A673 (cell line): Measurements from ENCODE around the gene KRTAP10-5. TPM values are rescaled to one million over a fixed set of nuclear protein-coding genes. Genes with fewer than 3 reads are reported as not detected.

ENCODE experiments used
- BruUV-seq: library from RNA; stranded (reverse); fragments of 400-500 nt; replicated peaks from 2 replicates; lab custom pipeline; 2021; lab: Mats Ljungman, UMichigan
- CTCF ChIA-PET: fragments of 300-600 bp; sonication (Branson Sonifier 250); formaldehyde crosslinking; loops from one replicate; lab custom pipeline; 2022; ENCODE audit warnings: antibody characterized with exemption; lab: Charles Lee
- POLR2A ChIA-PET: fragments of 300-600 bp; sonication (Branson Sonifier 250); formaldehyde crosslinking; loops from one replicate; lab custom pipeline; 2022; ENCODE audit warnings: antibody characterized with exemption; ENCODE audit not compliant: low non-redundant PET; lab: Charles Lee
- DNase-seq: peaks from one replicate; pipeline ENCODE4 v3.0.0-alpha.2; 2015; ENCODE audit warnings: low spot score
- H3K27ac ChIP-seq: fragments of 200-600 bp; sonication (generic); 2 replicates; pipeline ENCODE4 v1.5.1; 2016; ENCODE audit warnings: mixed run types, low read depth, mild to moderate bottlenecking, mixed read lengths, antibody characterized with exemption, low read length; ENCODE audit not compliant: poor library complexity, severe bottlenecking
- H3K27me3 ChIP-seq: fragments of 200-600 bp; sonication (generic); replicated peaks from 2 replicates; pipeline ENCODE4 v1.6.1; 2017; ENCODE audit warnings: mixed run types, low read depth, mild to moderate bottlenecking, mixed read lengths, antibody characterized with exemption, low read length; ENCODE audit not compliant: insufficient read depth, poor library complexity
- H3K36me3 ChIP-seq: fragments of 200-600 bp; sonication (generic); 2 replicates; pipeline ENCODE4 v1.6.1; 2016; ENCODE audit warnings: mixed run types, mild to moderate bottlenecking, mixed read lengths, antibody characterized with exemption, low read length; ENCODE audit not compliant: insufficient read depth, poor library complexity, severe bottlenecking
- H3K4me1 ChIP-seq: fragments of 200-600 bp; sonication (generic); 2 replicates; pipeline ENCODE4 v1.6.1; 2017; ENCODE audit warnings: mixed run types, mild to moderate bottlenecking, mixed read lengths, antibody characterized with exemption, low read length; ENCODE audit not compliant: insufficient read depth, poor library complexity, severe bottlenecking
- H3K4me3 ChIP-seq: fragments of 200-600 bp; sonication (generic); 2 replicates; pipeline ENCODE4 v1.5.1; 2016; ENCODE audit warnings: low read depth, mixed run types, mild to moderate bottlenecking, mixed read lengths, low read length; ENCODE audit not compliant: poor library complexity, severe bottlenecking
- H3K9me3 ChIP-seq: fragments of 200-600 bp; sonication (generic); 2 replicates; pipeline ENCODE4 v1.6.1; 2016; ENCODE audit warnings: mixed run types, low read depth, mild to moderate bottlenecking, mixed read lengths, antibody characterized with exemption, low read length; ENCODE audit not compliant: poor library complexity, severe bottlenecking
- CTCF ChIP-seq: fragments of 300-800, 200-600 bp; sonication (generic); conservative IDR thresholded peaks from 2 replicates; pipeline ENCODE4 v1.5.1; 2017; ENCODE audit warnings: low read depth, mild to moderate bottlenecking, antibody characterized with exemption, low read length, moderate library complexity, mixed read lengths
- EZH2 ChIP-seq: fragments of 200-600 bp; sonication (generic); IDR thresholded peaks from 2 replicates; pipeline ENCODE4 v1.6.1; 2017; ENCODE audit warnings: borderline replicate concordance, low read depth, mild to moderate bottlenecking, mixed read lengths, antibody characterized with exemption, low read length; ENCODE audit not compliant: poor library complexity, severe bottlenecking
- intact Hi-C: fragments of 100-400 bp; cut with micrococcal nuclease; formaldehyde crosslinking; loops from one replicate; pipeline ENCODE4 v1.10.0; 2022; ENCODE audit not compliant: unreplicated experiment
- total RNA-seq: library from RNA; stranded (reverse); gene quantifications from 2 replicates; pipeline ENCODE4 v1.2.3, GENCODE V29; 2021

The KRTAP10-5 gene
- total RNA-seq, 1 experiment from 2014 or later = not detected

DNA sequence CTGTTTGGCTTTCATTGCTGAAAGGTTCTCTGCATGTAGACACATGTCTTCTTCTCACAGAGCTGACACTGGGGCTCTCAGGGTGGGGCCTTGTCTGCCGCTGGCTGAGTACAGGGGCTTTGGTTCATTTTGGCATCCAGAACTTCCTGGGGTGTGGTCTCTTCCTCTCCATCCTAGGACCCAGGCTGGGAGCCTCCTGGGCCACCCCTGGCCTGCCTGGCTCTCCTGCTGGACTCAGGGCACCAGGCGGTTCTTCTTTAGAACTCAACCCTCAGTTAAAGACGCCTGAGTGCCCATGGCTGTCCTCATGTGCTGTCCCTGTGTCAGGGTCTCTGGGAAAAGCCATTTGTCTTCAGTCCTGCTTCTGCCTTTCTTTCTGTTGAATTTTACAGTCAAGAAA, 5.5 kb upstream of the KRTAP10-5 start:
- no peak overlapping the region for H3K27ac ChIP-seq
- ChIA-PET CTCF (no interaction called here), POLR2A (no interaction called here)
- no peak overlapping the region for H3K4me3 ChIP-seq
- no peak for DNase-seq
- no peaks in the 10 kb centered on the region for H3K27me3 ChIP-seq
- intact Hi-C loops = no loop called here
- H3K4me1 ChIP-seq = no peaks in the 10 kb centered on the region
- TF ChIP-seq CTCF (no peak), EZH2 (no peak)
- BruUV-seq = no TSS peak
- no peaks in the 10 kb centered on the region for H3K36me3 ChIP-seq
- peaks cover 13% of the 10 kb centered on the region for H3K9me3 ChIP-seq

DNA sequence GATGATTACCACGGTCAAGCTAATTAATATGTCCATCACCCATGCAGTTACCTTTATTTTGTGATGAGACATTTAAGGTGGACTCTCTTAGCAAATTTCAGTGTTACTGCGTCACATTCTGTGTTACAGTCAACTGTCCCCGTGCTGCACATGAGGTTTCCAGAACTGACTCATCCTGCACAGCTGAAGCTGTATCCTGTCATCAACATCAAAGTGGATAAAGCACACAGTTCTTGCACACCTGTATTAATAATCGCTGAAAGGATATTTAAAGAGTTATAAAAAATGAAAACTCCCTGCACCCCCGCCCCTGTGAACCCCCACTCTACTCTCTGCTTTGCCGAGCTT, 3.4 kb upstream of the KRTAP10-5 start:
- no peak for DNase-seq
- intact Hi-C loops = no loop called here
- Histone ChIP-seq H3K4me3 (no peak overlapping the region), H3K36me3 (no peaks in the 10 kb centered on the region), H3K9me3 (peaks cover 13% of the 10 kb centered on the region), H3K27me3 (no peaks in the 10 kb centered on the region), H3K4me1 (no peaks in the 10 kb centered on the region), H3K27ac (no peak overlapping the region)
- ChIA-PET CTCF (no interaction called here), POLR2A (no interaction called here)
- no TSS peak for BruUV-seq
- TF ChIP-seq CTCF = no peak
- TF ChIP-seq EZH2 = no peak

DNA sequence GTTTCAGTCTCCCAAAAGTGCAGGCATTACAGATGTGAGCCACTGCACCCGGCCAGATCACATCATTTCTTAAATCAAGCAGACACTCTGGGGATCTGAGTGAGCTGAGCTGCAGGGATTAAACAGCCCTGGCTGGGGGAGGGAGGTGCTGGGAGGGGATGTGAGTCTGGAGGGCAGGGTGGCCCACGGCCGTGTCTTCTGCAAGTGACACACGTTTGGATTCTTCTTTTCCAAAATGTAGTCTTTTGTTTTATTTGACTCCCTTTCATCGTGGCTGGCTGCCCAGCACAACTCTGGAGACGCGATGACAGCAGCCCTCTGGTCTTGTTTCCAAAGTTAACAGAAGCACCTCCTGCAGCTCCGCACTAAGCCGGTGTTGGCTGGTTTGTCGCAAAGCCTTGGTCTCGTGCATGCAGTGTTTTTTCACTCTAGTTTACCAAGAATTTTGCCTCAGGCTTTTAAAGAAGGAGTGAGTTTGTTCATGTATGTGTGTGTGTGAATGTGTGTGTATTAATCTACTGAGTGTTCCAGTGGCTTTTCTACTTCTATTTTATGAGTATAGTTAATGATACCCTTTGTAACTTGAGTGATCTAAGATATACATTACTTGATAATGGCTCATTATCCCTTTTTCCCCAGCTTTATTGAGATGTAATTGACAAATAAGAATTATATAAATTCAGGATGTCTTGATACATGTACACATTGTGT, 2.8 kb upstream of the KRTAP10-5 start:
- ChIA-PET CTCF (no interaction called here), POLR2A (interaction anchor here (0.6 kb wide), 1 partner anchor 1160 kb away, joined by 4 read pairs; no protein-coding TSS in a partner anchor)
- no peaks in the 10 kb centered on the region for H3K27me3 ChIP-seq
- no peaks in the 10 kb centered on the region for H3K4me1 ChIP-seq
- DNase-seq = peak; percentile 15
- H3K36me3 ChIP-seq = no peaks in the 10 kb centered on the region
- intact Hi-C loops = no loop called here
- TF ChIP-seq EZH2 = no peak
- no peak for TF ChIP-seq CTCF
- no peak overlapping the region for H3K27ac ChIP-seq
- no peak overlapping the region for H3K4me3 ChIP-seq
- H3K9me3 ChIP-seq = peaks cover 13% of the 10 kb centered on the region
- no TSS peak for BruUV-seq
